Measurements from ENCODE around the gene RUBCN.
A peak's percentile ranks its signal among the peaks of the same experiment; 100 is the strongest.

The RUBCN gene

DNA sequence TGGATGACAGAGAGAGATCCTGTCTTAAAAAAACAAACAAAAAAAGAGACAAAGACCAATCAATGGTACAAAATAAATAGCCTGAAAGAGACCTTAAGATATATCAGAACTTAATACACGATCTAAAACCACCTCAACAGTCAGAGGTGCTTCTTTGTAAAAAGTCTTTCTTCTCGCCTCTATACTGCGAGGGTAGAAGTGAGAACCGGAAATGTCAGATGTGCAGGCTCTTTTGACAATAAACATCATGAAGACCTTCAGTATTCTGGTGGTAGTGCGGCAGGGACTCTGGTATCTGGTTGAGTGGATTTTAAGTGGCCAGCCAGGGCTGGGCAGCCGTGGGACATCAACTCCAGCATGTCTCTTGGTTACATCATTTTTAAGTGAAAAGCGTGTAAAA, 30.0 kb downstream of the RUBCN start:
- Histone ChIP-seq H3K27ac (no peak overlapping the region), H3K4me1 (ENCODE audit: low read depth, poor library complexity, severe bottlenecking) (peaks cover 43% of the 10 kb centered on the region), H4K20me1 (ENCODE audit: insufficient read depth) (no peaks in the 10 kb centered on the region), H2AFZ (ENCODE audit: low read depth) (no peak overlapping the region), H3K4me3 (IDR thresholded peaks at IDR 0.05; ENCODE audit: insufficient read depth, low read depth, low read length) (no peak overlapping the region), H3K9ac (no peak overlapping the region), H3K27me3 (ENCODE audit: insufficient read depth, low read depth) (no peaks in the 10 kb centered on the region), H3K79me2 (ENCODE audit: insufficient read depth, low read depth) (peaks cover 10% of the 10 kb centered on the region), H3K36me3 (ENCODE audit: insufficient read depth) (no peaks in the 10 kb centered on the region), H3K4me2 (no peak overlapping the region)
- TF ChIP-seq, protein P1, sequence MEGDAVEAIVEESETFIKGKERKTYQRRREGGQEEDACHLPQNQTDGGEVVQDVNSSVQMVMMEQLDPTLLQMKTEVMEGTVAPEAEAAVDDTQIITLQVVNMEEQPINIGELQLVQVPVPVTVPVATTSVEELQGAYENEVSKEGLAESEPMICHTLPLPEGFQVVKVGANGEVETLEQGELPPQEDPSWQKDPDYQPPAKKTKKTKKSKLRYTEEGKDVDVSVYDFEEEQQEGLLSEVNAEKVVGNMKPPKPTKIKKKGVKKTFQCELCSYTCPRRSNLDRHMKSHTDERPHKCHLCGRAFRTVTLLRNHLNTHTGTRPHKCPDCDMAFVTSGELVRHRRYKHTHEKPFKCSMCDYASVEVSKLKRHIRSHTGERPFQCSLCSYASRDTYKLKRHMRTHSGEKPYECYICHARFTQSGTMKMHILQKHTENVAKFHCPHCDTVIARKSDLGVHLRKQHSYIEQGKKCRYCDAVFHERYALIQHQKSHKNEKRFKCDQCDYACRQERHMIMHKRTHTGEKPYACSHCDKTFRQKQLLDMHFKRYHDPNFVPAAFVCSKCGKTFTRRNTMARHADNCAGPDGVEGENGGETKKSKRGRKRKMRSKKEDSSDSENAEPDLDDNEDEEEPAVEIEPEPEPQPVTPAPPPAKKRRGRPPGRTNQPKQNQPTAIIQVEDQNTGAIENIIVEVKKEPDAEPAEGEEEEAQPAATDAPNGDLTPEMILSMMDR (conservative IDR thresholded peaks at IDR 0.05; ENCODE audit: low read depth, low read length): no peak

DNA sequence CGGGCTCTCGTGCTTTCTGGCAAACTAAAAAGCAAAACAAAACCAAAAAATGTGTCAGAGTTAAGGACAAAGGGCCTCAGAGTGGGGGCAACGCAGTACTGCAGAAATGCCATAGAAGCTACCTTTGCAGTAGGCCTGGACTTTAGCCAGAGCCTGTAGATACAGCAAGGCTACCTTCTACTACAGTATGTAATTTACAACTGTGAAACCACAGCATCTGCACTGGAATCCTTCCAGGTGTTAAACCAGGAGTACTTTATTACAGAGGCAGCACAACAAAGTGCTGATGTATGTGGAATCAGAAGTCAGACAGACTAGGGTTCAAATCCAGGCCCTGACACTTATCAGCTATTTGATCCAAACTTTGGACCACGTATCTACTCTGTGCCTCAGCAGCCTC, 34.9 kb downstream of the RUBCN start:
- Histone ChIP-seq H2AFZ (ENCODE audit: low read depth) (no peak overlapping the region), H3K4me3 (IDR thresholded peaks at IDR 0.05; ENCODE audit: insufficient read depth, low read depth, low read length) (no peak overlapping the region), H3K79me2 (ENCODE audit: insufficient read depth, low read depth) (no peaks in the 10 kb centered on the region), H3K27me3 (ENCODE audit: insufficient read depth, low read depth) (no peaks in the 10 kb centered on the region), H3K4me1 (ENCODE audit: low read depth, poor library complexity, severe bottlenecking) (peaks cover 26% of the 10 kb centered on the region), H3K36me3 (ENCODE audit: insufficient read depth) (no peaks in the 10 kb centered on the region; the same call in 1 of the 2 replicates), H3K4me2 (peak overlapping the region; percentile 44), H3K9ac (peak overlapping the region; percentile 22; the same call in 1 of the 2 replicates), H3K27ac (peak overlapping the region; percentile 79), H4K20me1 (ENCODE audit: insufficient read depth) (no peaks in the 10 kb centered on the region)
- TF ChIP-seq, protein P1 (conservative IDR thresholded peaks at IDR 0.05; ENCODE audit: low read depth, low read length): no peak

DNA sequence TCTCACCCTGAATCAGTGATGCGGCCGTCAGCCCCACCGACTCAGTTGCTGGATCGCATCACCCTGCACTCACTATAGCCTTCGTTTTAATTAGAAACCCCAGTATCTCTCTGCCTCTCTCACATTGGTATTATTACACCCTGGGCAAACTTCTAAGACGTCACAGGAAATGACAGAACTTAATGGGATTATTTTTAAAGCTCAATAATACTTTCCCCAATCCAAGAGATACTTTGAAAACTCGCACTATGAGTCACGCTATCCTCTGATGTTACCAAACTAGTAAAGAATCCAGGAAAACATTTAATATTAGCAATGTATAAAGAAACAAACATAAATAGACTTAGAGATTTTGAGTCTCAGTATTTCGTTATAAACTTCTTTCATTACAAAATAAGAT, 36.6 kb downstream of the RUBCN start:
- Histone ChIP-seq H3K4me3 (IDR thresholded peaks at IDR 0.05; ENCODE audit: insufficient read depth, low read depth, low read length) (no peak overlapping the region), H3K27me3 (ENCODE audit: insufficient read depth, low read depth) (no peaks in the 10 kb centered on the region), H4K20me1 (ENCODE audit: insufficient read depth) (no peaks in the 10 kb centered on the region), H3K79me2 (ENCODE audit: insufficient read depth, low read depth) (no peaks in the 10 kb centered on the region), H2AFZ (ENCODE audit: low read depth) (no peak overlapping the region), H3K4me2 (no peak overlapping the region), H3K9ac (no peak overlapping the region), H3K36me3 (ENCODE audit: insufficient read depth) (no peaks in the 10 kb centered on the region; the same call in 1 of the 2 replicates), H3K27ac (no peak overlapping the region), H3K4me1 (ENCODE audit: low read depth, poor library complexity, severe bottlenecking) (peaks cover 26% of the 10 kb centered on the region)
- TF ChIP-seq, protein P1 (conservative IDR thresholded peaks at IDR 0.05; ENCODE audit: low read depth, low read length): no peak

DNA sequence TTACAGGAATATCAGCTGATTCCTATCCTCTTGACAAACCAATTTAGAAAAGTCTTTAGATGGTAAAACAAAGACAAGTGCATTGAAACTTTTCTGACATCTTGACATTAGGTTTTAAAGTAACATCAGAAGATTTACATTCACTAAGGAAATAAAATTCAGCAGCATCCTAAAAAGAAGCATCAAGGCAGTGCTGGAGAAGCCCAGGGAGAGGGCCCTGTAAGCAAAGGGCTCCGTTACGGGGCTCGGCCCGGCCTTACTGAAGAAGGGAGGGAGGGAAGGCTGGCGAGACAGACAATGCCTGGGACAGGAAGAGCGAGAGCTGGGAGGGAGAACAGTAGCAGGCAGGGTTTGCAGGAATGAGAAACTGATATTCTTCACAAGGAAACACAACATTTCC, 39.3 kb downstream of the RUBCN start:
- Histone ChIP-seq H2AFZ (ENCODE audit: low read depth) (no peak overlapping the region), H3K4me3 (IDR thresholded peaks at IDR 0.05; ENCODE audit: insufficient read depth, low read depth, low read length) (no peak overlapping the region), H3K4me2 (no peak overlapping the region), H3K36me3 (ENCODE audit: insufficient read depth) (no peaks in the 10 kb centered on the region; the same call in 1 of the 2 replicates), H3K79me2 (ENCODE audit: insufficient read depth, low read depth) (no peaks in the 10 kb centered on the region), H4K20me1 (ENCODE audit: insufficient read depth) (no peaks in the 10 kb centered on the region), H3K27ac (no peak overlapping the region), H3K9ac (no peak overlapping the region), H3K4me1 (ENCODE audit: low read depth, poor library complexity, severe bottlenecking) (peaks cover 19% of the 10 kb centered on the region), H3K27me3 (ENCODE audit: insufficient read depth, low read depth) (no peaks in the 10 kb centered on the region)
- TF ChIP-seq, protein P1 (conservative IDR thresholded peaks at IDR 0.05; ENCODE audit: low read depth, low read length): no peak

All from KMS-11 (cell line).